ENCODE data around the gene AZIN2. TPM values are rescaled to one million over a fixed set of nuclear protein-coding genes. Genes with fewer than 3 reads are reported as not detected.

AZIN2 gene
- total and polyA plus RNA-seq, 10 of the 15 experiments (the other 5 are each of a cell fraction or from before 2014, with no cell fraction given), result 0.02 to 0.85 (median 0.23) TPM

- H3K27me3 ChIP-seq (replicated peaks in 1 of 2; ENCODE audit: control insufficient read depth in 2 of 2, insufficient read depth in 2 of 2, low read length in 1 of 2), result no peaks in the 10 kb centered on the region
- in situ Hi-C loops (cut with MboI), result no loop called here
- DNase-seq (ENCODE audit: low read depth, low spot score) (no peak), FAIRE-seq (no peak), ATAC-seq (no peak)
- H3K4me1 ChIP-seq (ENCODE audit: control insufficient read depth, insufficient read depth, low read length), result peaks cover 6% of the 10 kb centered on the region; the same call in 1 of the 2 replicates
- intact Hi-C loops (cut with micrococcal nuclease; ENCODE audit: unreplicated experiment), result loop anchor here (10.0 kb wide), 1 partner anchor 518 kb away; no protein-coding TSS in a partner anchor
- H3K27ac ChIP-seq (ENCODE audit: control insufficient read depth, insufficient read depth), result no peak overlapping the region
- no peak overlapping the region for H2AFZ ChIP-seq (ENCODE audit: control insufficient read depth, low read depth, low read length)
- ChIA-PET SMC1A (ENCODE audit: uncharacterized antibody, unreplicated experiment) (interaction anchor here (1.3 to 2.0 kb wide), 4 partner anchors 12 to 517 kb away, joined by 3 to 5 read pairs (median 4); no protein-coding TSS in a partner anchor), CTCF (interaction anchor here (0.6 to 4.9 kb wide), 12 partner anchors 8 to 615 kb away, joined by 3 to 24 read pairs (median 6); partner anchors contain the start of gene AZIN2), POLR2A (no interaction called here), RAD21 (ENCODE audit: unreplicated experiment) (interaction anchor here (1.1 to 2.4 kb wide), 2 partner anchors 9 to 199 kb away, joined by 4 to 7 read pairs; no protein-coding TSS in a partner anchor)
- H4K20me1 ChIP-seq (ENCODE audit: control insufficient read depth, insufficient read depth), result no peaks in the 10 kb centered on the region
- no peak overlapping the region for H3K4me2 ChIP-seq (ENCODE audit: control insufficient read depth, insufficient read depth)
- no peak overlapping the region for H3K4me3 ChIP-seq
- 84% methylated on average over 7 of the region's 7 CpGs for WGBS (ENCODE audit: insufficient coverage, insufficient replicate concordance, low lambda C conversion rate, missing lambda C conversion rate)
- H3K9ac ChIP-seq (ENCODE audit: control insufficient read depth, insufficient read depth, low read length), result no peak overlapping the region
- H3K36me3 ChIP-seq (ENCODE audit: control insufficient read depth in 2 of 2, insufficient read depth in 2 of 2, low read length in 1 of 2), result no peaks in the 10 kb centered on the region
- no peaks in the 10 kb centered on the region for H3K79me2 ChIP-seq (ENCODE audit: control insufficient read depth, insufficient read depth, low read length)
- H3K9me3 ChIP-seq (replicated peaks; ENCODE audit: control insufficient read depth, insufficient read depth, low read length), result no peaks in the 10 kb centered on the region
- BruUV-seq (replicated peaks), result no TSS peak
- TF ChIP-seq SPI1 (IDR thresholded peaks at IDR 0.05; ENCODE audit: borderline replicate concordance, insufficient read depth, low read depth, low read length), result no peak
- no peak for TF ChIP-seq FOXK2 (IDR thresholded peaks at IDR 0.05)
- no peak for TF ChIP-seq RCOR1 (conservative IDR thresholded peaks at IDR 0.05; ENCODE audit: low read depth, low read length)
- no peak for TF ChIP-seq IRF5 (IDR thresholded peaks at IDR 0.05; ENCODE audit: borderline replicate concordance)
- TF ChIP-seq MXI1 (IDR thresholded peaks at IDR 0.05; ENCODE audit: low read depth, low read length), result no peak
- TF ChIP-seq HCFC1 (IDR thresholded peaks at IDR 0.05; ENCODE audit: low read length), result no peak
- TF ChIP-seq GATAD2B (conservative IDR thresholded peaks at IDR 0.05; ENCODE audit: low read depth), result no peak
- no peak for TF ChIP-seq ZNF592 (IDR thresholded peaks at IDR 0.05)
- TF ChIP-seq SMC3 (IDR thresholded peaks at IDR 0.05; ENCODE audit: borderline replicate concordance, low read length), result no peak
- no peak for TF ChIP-seq SP1 (IDR thresholded peaks at IDR 0.05; ENCODE audit: low read depth, low read length)
- no peak for TF ChIP-seq ESRRA (IDR thresholded peaks at IDR 0.05; ENCODE audit: low read length)
- no peak for TF ChIP-seq SKIL (IDR thresholded peaks at IDR 0.05; ENCODE audit: low read depth, poor library complexity, severe bottlenecking)
- TF ChIP-seq CREB1 (IDR thresholded peaks at IDR 0.05; ENCODE audit: low read depth), result no peak
- TF ChIP-seq ZNF384 (IDR thresholded peaks at IDR 0.05; ENCODE audit: borderline replicate concordance, low read depth, low read length), result no peak
- no peak for TF ChIP-seq YY1 (IDR thresholded peaks at IDR 0.05; ENCODE audit: low read depth, low read length)
- TF ChIP-seq ZNF24 (IDR thresholded peaks at IDR 0.05), result no peak
Observed at GRCh38 chr1:33096363-33097005, 15.5 kb downstream of the AZIN2 start.
